Activated T-cell treated with anti-CD3 and anti-CD28 coated beads, Interleukin-2, amount 50 U/mL, for 24 hours (primary cell): ENCODE measurements around the gene FICD.

Experiments
- DNase-seq: peaks from one replicate; pipeline ENCODE4 v3.0.0-alpha.2; 2020
- H3K27ac Mint-ChIP-seq: 2 replicates; pipeline ENCODE4 v1.8.0; 2020; ENCODE audit warnings: mild to moderate bottlenecking, mixed read lengths
- H3K27me3 Mint-ChIP-seq: 2 replicates; pipeline ENCODE4 v1.8.0; 2020; ENCODE audit warnings: mixed read lengths
- H3K36me3 Mint-ChIP-seq: 2 replicates; pipeline ENCODE4 v1.8.0; 2020; ENCODE audit warnings: low read depth, mixed read lengths
- H3K4me1 Mint-ChIP-seq: 2 replicates; pipeline ENCODE4 v1.8.0; 2020; ENCODE audit warnings: low read depth, mixed read lengths
- H3K4me3 Mint-ChIP-seq: 2 replicates; pipeline ENCODE4 v1.8.0; 2020; ENCODE audit warnings: mild to moderate bottlenecking, moderate library complexity, mixed read lengths
- H3K9me3 Mint-ChIP-seq: 2 replicates; pipeline ENCODE4 v1.8.0; 2020; ENCODE audit warnings: mixed read lengths

FICD gene

GRCh38 chr12:108514973-108515814 lies at the start of gene FICD:
FICD (plus strand) TSS chr12:108515277; CDS start chr12:108516973, 1,696 bp downstream.
- H3K27ac Mint-ChIP-seq: peak within 1 kb of the TSS; percentile 95
- H3K27me3 Mint-ChIP-seq: no peaks in the 10 kb centered on the region
- DNase-seq: peak; percentile 99

GRCh38 chr12:108465417-108465816 lies 49.7 kb upstream of the FICD start:
- Mint-ChIP-seq H3K36me3 (no peaks in the 10 kb centered on the region), H3K4me1 (no peaks in the 10 kb centered on the region), H3K27ac (no peak overlapping the region), H3K27me3 (peaks cover 50% of the 10 kb centered on the region), H3K9me3 (no peaks in the 10 kb centered on the region), H3K4me3 (no peak overlapping the region)
- DNase-seq: no peak

More at GRCh38 chr12:108514973-108515814, at the start of gene FICD:
- Mint-ChIP-seq H3K4me3 (peak within 1 kb of the TSS; percentile 92), H3K36me3 (peaks cover 45% of the 10 kb centered on the region), H3K4me1 (peaks cover 37% of the 10 kb centered on the region), H3K9me3 (no peaks in the 10 kb centered on the region)

GRCh38 chr12:108468196-108468968 lies 46.7 kb upstream of the FICD start:
- H3K27me3 Mint-ChIP-seq: peaks cover 31% of the 10 kb centered on the region
- no peaks in the 10 kb centered on the region for H3K9me3 Mint-ChIP-seq
- no peaks in the 10 kb centered on the region for H3K4me1 Mint-ChIP-seq
- no peaks in the 10 kb centered on the region for H3K36me3 Mint-ChIP-seq
- no peak for DNase-seq
- no peak overlapping the region for H3K4me3 Mint-ChIP-seq
- H3K27ac Mint-ChIP-seq: no peak overlapping the region

- no peak overlapping the region for H3K4me3 Mint-ChIP-seq
Measured at GRCh38 chr12:108473400-108474055, 41.5 kb upstream of the FICD start.

GRCh38 chr12:108475396-108475795 lies 39.7 kb upstream of the FICD start:
- H3K36me3 Mint-ChIP-seq: no peaks in the 10 kb centered on the region
- DNase-seq: no peak
- H3K9me3 Mint-ChIP-seq: no peaks in the 10 kb centered on the region
- no peak overlapping the region for H3K27ac Mint-ChIP-seq
- no peak overlapping the region for H3K4me3 Mint-ChIP-seq
- no peaks in the 10 kb centered on the region for H3K4me1 Mint-ChIP-seq
- H3K27me3 Mint-ChIP-seq: peaks cover 18% of the 10 kb centered on the region

More at GRCh38 chr12:108473400-108474055, 41.5 kb upstream of the FICD start:
- Mint-ChIP-seq H3K27ac (no peak overlapping the region), H3K27me3 (peaks cover 7% of the 10 kb centered on the region), H3K4me1 (no peaks in the 10 kb centered on the region), H3K36me3 (no peaks in the 10 kb centered on the region), H3K9me3 (no peaks in the 10 kb centered on the region)
- DNase-seq: no peak

GRCh38 chr12:108477055-108477880 lies 37.8 kb upstream of the FICD start:
- no peak overlapping the region for H3K4me3 Mint-ChIP-seq
- no peaks in the 10 kb centered on the region for H3K36me3 Mint-ChIP-seq
- no peak for DNase-seq
- H3K4me1 Mint-ChIP-seq: no peaks in the 10 kb centered on the region
- no peak overlapping the region for H3K27ac Mint-ChIP-seq
- peaks cover 28% of the 10 kb centered on the region for H3K27me3 Mint-ChIP-seq
- H3K9me3 Mint-ChIP-seq: no peaks in the 10 kb centered on the region

GRCh38 chr12:108477881-108478259 lies 37.2 kb upstream of the FICD start:
- H3K27me3 Mint-ChIP-seq: peaks cover 32% of the 10 kb centered on the region
- no peak overlapping the region for H3K27ac Mint-ChIP-seq
- no peak overlapping the region for H3K4me3 Mint-ChIP-seq
- H3K36me3 Mint-ChIP-seq: no peaks in the 10 kb centered on the region
- DNase-seq: no peak
- H3K4me1 Mint-ChIP-seq: no peaks in the 10 kb centered on the region
- no peaks in the 10 kb centered on the region for H3K9me3 Mint-ChIP-seq

- DNase-seq: no peak
- H3K36me3 Mint-ChIP-seq: no peaks in the 10 kb centered on the region
- H3K27me3 Mint-ChIP-seq: peaks cover 29% of the 10 kb centered on the region
- no peaks in the 10 kb centered on the region for H3K9me3 Mint-ChIP-seq
- H3K27ac Mint-ChIP-seq: no peak overlapping the region
- H3K4me3 Mint-ChIP-seq: no peak overlapping the region
- no peaks in the 10 kb centered on the region for H3K4me1 Mint-ChIP-seq
Measured at GRCh38 chr12:108478611-108479206, 36.4 kb upstream of the FICD start.

- H3K4me1 Mint-ChIP-seq: no peaks in the 10 kb centered on the region
- no peaks in the 10 kb centered on the region for H3K9me3 Mint-ChIP-seq
- H3K27ac Mint-ChIP-seq: no peak overlapping the region
- H3K4me3 Mint-ChIP-seq: no peak overlapping the region
- no peaks in the 10 kb centered on the region for H3K36me3 Mint-ChIP-seq
- H3K27me3 Mint-ChIP-seq: peaks cover 29% of the 10 kb centered on the region
- DNase-seq: no peak
Measured at GRCh38 chr12:108479364-108480070, 35.6 kb upstream of the FICD start.

GRCh38 chr12:108482717-108483212 lies 32.3 kb upstream of the FICD start:
- Mint-ChIP-seq H3K4me1 (no peaks in the 10 kb centered on the region), H3K9me3 (peaks cover 6% of the 10 kb centered on the region), H3K27ac (no peak overlapping the region), H3K36me3 (no peaks in the 10 kb centered on the region), H3K27me3 (peaks cover 47% of the 10 kb centered on the region), H3K4me3 (no peak overlapping the region)
- DNase-seq: no peak

- DNase-seq: no peak
- Mint-ChIP-seq H3K9me3 (peaks cover 6% of the 10 kb centered on the region), H3K4me3 (no peak overlapping the region), H3K36me3 (no peaks in the 10 kb centered on the region), H3K4me1 (no peaks in the 10 kb centered on the region), H3K27me3 (peaks cover 53% of the 10 kb centered on the region), H3K27ac (no peak overlapping the region)
Measured at GRCh38 chr12:108483213-108484059, 31.6 kb upstream of the FICD start.

- Mint-ChIP-seq H3K4me3 (no peak overlapping the region), H3K27ac (no peak overlapping the region), H3K4me1 (no peaks in the 10 kb centered on the region), H3K36me3 (no peaks in the 10 kb centered on the region), H3K27me3 (peaks cover 54% of the 10 kb centered on the region), H3K9me3 (peaks cover 6% of the 10 kb centered on the region)
- no peak for DNase-seq
Measured at GRCh38 chr12:108484431-108484830, 30.6 kb upstream of the FICD start.
